ENCODE results near the gene PDZD7.

DNA sequence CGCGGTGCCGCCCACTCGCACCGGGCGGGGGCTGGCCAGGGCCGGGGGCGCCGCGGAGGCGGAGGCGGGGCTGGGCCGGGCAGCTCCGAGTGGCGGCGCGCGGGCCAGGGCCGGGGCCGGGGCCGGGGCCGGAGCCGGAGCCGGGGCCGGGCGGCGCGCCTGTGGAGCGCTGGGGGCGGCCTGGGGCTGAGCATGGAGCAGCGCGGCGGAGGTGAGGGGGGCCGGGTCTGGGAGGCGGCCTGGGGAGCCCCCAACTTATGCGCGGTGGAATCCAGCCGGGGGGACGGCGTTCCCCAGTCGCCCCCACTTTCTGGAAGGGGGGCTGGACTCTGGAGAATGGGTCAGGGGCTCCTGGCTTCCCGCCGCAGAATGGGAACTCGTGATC lies 31.2 kb downstream of the PDZD7 start, which contains the start of gene LZTS2:
- no peak for TF ChIP-seq POLR2A (IDR thresholded peaks at IDR 0.05)
- TF ChIP-seq, protein P1, sequence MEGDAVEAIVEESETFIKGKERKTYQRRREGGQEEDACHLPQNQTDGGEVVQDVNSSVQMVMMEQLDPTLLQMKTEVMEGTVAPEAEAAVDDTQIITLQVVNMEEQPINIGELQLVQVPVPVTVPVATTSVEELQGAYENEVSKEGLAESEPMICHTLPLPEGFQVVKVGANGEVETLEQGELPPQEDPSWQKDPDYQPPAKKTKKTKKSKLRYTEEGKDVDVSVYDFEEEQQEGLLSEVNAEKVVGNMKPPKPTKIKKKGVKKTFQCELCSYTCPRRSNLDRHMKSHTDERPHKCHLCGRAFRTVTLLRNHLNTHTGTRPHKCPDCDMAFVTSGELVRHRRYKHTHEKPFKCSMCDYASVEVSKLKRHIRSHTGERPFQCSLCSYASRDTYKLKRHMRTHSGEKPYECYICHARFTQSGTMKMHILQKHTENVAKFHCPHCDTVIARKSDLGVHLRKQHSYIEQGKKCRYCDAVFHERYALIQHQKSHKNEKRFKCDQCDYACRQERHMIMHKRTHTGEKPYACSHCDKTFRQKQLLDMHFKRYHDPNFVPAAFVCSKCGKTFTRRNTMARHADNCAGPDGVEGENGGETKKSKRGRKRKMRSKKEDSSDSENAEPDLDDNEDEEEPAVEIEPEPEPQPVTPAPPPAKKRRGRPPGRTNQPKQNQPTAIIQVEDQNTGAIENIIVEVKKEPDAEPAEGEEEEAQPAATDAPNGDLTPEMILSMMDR (IDR thresholded peaks at IDR 0.05 in 8 of 11, conservative IDR thresholded peaks at IDR 0.05 in 3 of 11) = no peak

All from spleen (tissue), 7 donors.